GM21723 (cell line): ENCODE results near the gene UGT2A1.

Experiments
- ATAC-seq: cut with Tn5 transposase; IDR thresholded peaks from one replicate; pipeline ENCODE4 v1.9.1; 2021; ENCODE audit warnings: mild to moderate bottlenecking, moderate library complexity; ENCODE audit not compliant: unreplicated experiment

UGT2A1 gene

GRCh38 chr4:69591364-69591763, 61.7 kb downstream of the UGT2A1 start:
- ATAC-seq: no peak

GRCh38 chr4:69589884-69590283, 63.2 kb downstream of the UGT2A1 start:
- no peak for ATAC-seq

- no peak for ATAC-seq
Observed at GRCh38 chr4:69584135-69584534, 68.9 kb downstream of the UGT2A1 start.

- ATAC-seq: no peak
Observed at GRCh38 chr4:69583543-69583942, 69.5 kb downstream of the UGT2A1 start.

GRCh38 chr4:69577245-69577644, 75.8 kb downstream of the UGT2A1 start:
- no peak for ATAC-seq

- no peak for ATAC-seq
Observed at GRCh38 chr4:69576251-69576877, 76.7 kb downstream of the UGT2A1 start.

- ATAC-seq: no peak
Observed at GRCh38 chr4:69568787-69569186, 84.3 kb downstream of the UGT2A1 start.

- no peak for ATAC-seq
Observed at GRCh38 chr4:69563424-69563823, 89.6 kb downstream of the UGT2A1 start.

- no peak for ATAC-seq
Observed at GRCh38 chr4:69549651-69550050, 103.4 kb downstream of the UGT2A1 start.

- no peak for ATAC-seq
Observed at GRCh38 chr4:69546134-69546765, 106.8 kb downstream of the UGT2A1 start.
